Panc1 (cell line): ENCODE results near the gene CDH16.

Experiments used
- POLR2AphosphoS5 ChIP-seq: IDR thresholded peaks from 2 replicates; pipeline ENCODE4 v1.6.1; 2012; ENCODE audit warnings: mild to moderate bottlenecking, low read depth, low read length, moderate library complexity
- SIN3A ChIP-seq: IDR thresholded peaks from 2 replicates; pipeline ENCODE4 v1.6.1; 2012; ENCODE audit warnings: low read depth, mild to moderate bottlenecking, low read length, moderate library complexity, borderline replicate concordance; ENCODE audit not compliant: insufficient read depth
- TCF7L2 ChIP-seq: IDR thresholded peaks from 2 replicates; pipeline ENCODE4 v1.6.1; 2011; ENCODE audit warnings: mild to moderate bottlenecking, low read depth, low read length, inconsistent platforms
- TF ChIP-seq, protein P1 (sequence below): fragments of 450-650 bp; IDR thresholded peaks from 2 replicates; pipeline ENCODE4 v1.5.1; 2017; ENCODE audit warnings: mild to moderate bottlenecking
- TF ChIP-seq, protein P2 (sequence below), 2 experiments: IDR thresholded peaks; 2 replicates each; pipeline ENCODE4 v1.6.1; 2011 to 2012; ENCODE audit warnings: low read depth in 2 of 2, control low read depth in 1 of 2, low read length in 1 of 2, mild to moderate bottlenecking in 1 of 2, moderate library complexity in 1 of 2; ENCODE audit not compliant: insufficient read depth in 1 of 2

DNA sequence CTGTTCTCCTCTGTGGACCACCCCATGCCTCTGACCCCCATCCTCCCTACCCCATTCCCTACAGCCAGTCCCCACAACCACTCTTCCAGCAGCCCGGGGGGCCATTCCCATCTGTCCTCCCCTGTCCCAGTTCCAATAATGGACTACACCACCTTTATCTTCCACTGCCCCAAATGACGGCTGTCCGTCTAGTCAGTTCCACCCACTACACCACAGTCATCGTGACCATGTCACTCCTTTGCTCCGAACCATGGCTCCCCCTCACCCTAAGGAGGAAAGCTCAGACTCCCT, 23.1 kb downstream of the CDH16 start:
- TF ChIP-seq TCF7L2: no peak
- TF ChIP-seq, protein P1, sequence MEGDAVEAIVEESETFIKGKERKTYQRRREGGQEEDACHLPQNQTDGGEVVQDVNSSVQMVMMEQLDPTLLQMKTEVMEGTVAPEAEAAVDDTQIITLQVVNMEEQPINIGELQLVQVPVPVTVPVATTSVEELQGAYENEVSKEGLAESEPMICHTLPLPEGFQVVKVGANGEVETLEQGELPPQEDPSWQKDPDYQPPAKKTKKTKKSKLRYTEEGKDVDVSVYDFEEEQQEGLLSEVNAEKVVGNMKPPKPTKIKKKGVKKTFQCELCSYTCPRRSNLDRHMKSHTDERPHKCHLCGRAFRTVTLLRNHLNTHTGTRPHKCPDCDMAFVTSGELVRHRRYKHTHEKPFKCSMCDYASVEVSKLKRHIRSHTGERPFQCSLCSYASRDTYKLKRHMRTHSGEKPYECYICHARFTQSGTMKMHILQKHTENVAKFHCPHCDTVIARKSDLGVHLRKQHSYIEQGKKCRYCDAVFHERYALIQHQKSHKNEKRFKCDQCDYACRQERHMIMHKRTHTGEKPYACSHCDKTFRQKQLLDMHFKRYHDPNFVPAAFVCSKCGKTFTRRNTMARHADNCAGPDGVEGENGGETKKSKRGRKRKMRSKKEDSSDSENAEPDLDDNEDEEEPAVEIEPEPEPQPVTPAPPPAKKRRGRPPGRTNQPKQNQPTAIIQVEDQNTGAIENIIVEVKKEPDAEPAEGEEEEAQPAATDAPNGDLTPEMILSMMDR: no peak
- TF ChIP-seq SIN3A: no peak
- no peak for TF ChIP-seq POLR2AphosphoS5
- TF ChIP-seq, protein P2, sequence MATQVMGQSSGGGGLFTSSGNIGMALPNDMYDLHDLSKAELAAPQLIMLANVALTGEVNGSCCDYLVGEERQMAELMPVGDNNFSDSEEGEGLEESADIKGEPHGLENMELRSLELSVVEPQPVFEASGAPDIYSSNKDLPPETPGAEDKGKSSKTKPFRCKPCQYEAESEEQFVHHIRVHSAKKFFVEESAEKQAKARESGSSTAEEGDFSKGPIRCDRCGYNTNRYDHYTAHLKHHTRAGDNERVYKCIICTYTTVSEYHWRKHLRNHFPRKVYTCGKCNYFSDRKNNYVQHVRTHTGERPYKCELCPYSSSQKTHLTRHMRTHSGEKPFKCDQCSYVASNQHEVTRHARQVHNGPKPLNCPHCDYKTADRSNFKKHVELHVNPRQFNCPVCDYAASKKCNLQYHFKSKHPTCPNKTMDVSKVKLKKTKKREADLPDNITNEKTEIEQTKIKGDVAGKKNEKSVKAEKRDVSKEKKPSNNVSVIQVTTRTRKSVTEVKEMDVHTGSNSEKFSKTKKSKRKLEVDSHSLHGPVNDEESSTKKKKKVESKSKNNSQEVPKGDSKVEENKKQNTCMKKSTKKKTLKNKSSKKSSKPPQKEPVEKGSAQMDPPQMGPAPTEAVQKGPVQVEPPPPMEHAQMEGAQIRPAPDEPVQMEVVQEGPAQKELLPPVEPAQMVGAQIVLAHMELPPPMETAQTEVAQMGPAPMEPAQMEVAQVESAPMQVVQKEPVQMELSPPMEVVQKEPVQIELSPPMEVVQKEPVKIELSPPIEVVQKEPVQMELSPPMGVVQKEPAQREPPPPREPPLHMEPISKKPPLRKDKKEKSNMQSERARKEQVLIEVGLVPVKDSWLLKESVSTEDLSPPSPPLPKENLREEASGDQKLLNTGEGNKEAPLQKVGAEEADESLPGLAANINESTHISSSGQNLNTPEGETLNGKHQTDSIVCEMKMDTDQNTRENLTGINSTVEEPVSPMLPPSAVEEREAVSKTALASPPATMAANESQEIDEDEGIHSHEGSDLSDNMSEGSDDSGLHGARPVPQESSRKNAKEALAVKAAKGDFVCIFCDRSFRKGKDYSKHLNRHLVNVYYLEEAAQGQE (IDR thresholded peaks at IDR 0.05; ENCODE audit: insufficient read depth in 1 of 2, low read depth in 2 of 2, low read length in 1 of 2): no peak
